GM21529 (cell line): ENCODE data around the gene FBXL15.

Source experiments
- ATAC-seq: cut with Tn5 transposase; IDR thresholded peaks from one replicate; pipeline ENCODE4 v1.9.1; 2021; ENCODE audit not compliant: unreplicated experiment

The FBXL15 gene

DNA sequence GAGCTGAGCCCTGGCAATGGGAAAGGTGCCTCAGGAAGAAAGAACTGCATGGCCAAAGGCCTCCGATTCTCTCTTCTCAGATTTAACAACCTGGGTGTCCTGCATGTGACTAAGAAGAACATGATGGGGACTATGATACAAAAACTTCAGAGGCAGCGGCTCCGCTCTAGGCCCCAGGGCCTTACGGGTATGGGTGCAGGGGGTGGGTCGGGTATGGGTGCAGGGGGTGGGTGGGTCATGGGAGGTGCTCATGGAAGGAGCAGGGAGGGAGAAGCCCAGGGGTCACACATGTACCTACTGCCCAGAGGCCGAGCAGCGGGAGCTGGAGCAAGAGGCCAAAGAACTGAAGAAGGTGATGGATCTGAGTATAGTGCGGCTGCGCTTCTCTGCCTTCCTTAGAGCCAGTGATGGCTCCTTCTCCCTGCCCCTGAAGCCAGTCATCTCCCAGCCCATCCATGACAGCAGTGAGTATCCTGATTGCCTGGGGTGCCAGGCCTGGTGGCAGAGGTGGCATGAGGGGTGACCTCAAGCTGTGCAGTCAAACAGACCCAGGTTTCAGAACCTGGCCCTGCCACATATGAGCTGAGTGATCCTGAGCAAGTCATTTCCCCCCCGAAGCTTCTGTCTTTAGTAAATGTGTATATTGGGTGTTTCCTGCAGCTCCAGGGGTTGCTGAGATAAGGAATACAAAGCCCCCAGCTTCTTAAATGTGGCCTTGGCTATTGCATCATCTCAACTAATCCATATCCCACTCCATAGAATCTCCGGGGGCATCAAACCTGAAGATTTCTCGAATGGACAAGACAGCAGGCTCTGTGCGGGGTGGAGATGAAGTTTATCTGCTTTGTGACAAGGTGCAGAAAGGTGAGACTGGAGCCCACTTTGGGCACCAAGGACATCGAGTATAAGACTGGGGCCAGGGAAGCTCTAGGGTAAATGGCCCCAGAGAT, 23.1 kb upstream of the FBXL15 start:
- no peak for ATAC-seq

DNA sequence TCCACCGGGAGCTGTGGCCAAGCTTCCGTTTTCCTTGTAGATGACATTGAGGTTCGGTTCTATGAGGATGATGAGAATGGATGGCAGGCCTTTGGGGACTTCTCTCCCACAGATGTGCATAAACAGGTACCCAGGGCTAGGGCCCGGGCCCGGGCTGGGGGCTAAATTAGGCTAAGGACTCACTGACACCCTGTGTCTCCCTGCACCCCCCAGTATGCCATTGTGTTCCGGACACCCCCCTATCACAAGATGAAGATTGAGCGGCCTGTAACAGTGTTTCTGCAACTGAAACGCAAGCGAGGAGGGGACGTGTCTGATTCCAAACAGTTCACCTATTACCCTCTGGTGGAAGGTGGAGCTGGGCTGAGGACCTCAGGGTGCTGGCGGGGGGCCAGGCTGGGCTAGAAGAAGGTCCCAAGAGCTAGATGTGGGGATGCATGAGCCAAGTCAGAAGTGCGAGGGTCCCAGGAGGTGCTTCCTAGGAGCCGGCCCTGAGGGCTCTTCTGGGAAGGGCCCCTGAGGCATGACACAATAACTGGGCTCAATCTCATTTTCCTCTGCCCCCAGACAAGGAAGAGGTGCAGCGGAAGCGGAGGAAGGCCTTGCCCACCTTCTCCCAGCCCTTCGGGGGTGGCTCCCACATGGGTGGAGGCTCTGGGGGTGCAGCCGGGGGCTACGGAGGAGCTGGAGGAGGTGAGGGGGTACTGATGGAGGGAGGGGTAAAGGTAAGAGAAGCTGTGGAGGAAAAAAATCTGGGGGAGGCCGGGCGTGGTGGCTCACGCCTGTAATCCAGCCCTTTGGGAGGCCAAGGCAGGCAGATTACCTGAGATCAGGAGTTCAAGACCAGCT, 22.2 kb upstream of the FBXL15 start:
- no peak for ATAC-seq

DNA sequence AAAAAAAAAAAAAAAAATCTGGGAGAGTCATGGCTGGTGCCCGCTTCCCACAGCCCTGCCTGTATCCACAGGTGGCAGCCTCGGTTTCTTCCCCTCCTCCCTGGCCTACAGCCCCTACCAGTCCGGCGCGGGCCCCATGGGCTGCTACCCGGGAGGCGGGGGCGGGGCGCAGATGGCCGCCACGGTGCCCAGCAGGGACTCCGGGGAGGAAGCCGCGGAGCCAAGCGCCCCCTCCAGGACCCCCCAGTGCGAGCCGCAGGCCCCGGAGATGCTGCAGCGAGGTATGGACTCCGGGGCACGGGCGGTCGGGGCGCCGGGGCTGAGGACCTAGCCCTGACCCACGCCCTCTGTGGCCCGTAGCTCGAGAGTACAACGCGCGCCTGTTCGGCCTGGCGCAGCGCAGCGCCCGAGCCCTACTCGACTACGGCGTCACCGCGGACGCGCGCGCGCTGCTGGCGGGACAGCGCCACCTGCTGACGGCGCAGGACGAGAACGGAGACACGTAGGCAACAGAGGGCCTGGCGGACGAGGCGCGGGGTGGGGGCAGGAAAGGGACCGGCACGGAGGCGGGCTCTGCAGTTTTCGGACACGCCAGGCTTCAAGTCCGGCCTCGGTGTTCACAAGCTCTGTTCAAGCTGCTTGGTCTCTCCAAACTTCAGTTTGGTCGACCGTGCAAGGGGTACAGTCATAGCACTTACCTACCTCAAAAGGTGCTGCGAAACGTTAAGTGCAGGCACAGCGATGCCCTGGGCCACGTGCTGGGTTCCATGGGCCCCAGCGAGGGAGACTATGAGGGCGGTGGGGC, 21.2 kb upstream of the FBXL15 start:
- ATAC-seq: peak; percentile 43

- no peak for ATAC-seq
These were observed 20.6 kb upstream of the FBXL15 start for GRCh38 chr10:102400076-102400475.

DNA sequence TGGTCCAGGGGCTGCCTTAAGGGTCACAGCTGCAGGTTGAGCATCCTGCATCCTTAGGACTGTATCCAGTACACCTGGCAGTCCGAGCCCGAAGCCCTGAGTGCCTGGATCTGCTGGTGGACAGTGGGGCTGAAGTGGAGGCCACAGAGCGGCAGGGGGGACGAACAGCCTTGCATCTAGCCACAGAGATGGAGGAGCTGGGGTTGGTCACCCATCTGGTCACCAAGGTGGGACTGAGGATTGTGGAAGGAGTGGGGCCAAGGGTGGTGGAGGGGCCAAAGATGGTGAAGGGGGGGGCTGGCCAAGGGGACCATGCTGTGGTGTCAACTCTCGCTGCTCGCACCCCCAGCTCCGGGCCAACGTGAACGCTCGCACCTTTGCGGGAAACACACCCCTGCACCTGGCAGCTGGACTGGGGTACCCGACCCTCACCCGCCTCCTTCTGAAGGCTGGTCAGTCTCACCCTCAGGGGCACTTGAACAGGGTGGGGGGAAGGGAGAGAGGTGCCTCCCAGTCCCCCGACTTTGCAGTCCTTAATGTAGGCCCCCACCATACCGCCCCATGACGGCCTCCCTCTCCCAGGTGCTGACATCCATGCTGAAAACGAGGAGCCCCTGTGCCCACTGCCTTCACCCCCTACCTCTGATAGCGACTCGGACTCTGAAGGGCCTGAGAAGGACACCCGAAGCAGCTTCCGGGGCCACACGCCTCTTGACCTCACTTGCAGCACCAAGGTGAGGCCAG, 19.9 kb upstream of the FBXL15 start:
- ATAC-seq: no peak

DNA sequence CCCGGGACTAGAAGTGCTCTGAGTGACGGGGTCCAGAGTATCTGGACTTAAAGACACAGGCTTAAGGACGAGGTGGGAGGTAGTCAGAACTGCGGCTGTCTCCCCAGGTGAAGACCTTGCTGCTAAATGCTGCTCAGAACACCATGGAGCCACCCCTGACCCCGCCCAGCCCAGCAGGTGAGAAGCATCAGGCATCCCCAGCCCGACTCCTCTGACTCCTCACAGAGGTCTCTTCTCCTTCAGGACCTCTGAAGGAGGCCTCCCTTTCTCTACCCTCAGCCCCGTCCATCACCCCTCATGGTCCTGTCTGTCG, 19.3 kb upstream of the FBXL15 start:
- ATAC-seq: no peak

DNA sequence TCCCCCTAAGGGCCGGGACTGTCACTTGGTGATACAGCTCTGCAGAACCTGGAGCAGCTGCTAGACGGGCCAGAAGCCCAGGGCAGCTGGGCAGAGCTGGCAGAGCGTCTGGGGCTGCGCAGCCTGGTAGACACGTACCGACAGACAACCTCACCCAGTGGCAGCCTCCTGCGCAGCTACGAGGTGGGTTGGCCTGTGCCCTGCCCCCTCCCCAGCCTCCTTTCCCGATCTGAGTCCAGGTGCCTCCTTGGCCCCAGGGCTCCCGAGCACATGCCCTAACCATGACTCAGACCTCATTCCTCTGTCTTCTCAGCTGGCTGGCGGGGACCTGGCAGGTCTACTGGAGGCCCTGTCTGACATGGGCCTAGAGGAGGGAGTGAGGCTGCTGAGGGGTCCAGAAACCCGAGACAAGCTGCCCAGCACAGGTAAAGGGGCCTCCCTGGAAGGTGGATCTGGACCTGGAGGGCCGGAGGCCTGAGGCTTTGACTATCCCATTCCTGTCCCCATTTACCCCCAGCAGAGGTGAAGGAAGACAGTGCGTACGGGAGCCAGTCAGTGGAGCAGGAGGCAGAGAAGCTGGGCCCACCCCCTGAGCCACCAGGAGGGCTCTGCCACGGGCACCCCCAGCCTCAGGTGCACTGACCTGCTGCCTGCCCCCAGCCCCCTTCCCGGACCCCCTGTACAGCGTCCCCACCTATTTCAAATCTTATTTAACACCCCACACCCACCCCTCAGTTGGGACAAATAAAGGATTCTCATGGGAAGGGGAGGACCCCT, 18.7 kb upstream of the FBXL15 start:
- no peak for ATAC-seq

- no peak for ATAC-seq
These were observed 18.1 kb upstream of the FBXL15 start for GRCh38 chr10:102402512-102402896.

DNA sequence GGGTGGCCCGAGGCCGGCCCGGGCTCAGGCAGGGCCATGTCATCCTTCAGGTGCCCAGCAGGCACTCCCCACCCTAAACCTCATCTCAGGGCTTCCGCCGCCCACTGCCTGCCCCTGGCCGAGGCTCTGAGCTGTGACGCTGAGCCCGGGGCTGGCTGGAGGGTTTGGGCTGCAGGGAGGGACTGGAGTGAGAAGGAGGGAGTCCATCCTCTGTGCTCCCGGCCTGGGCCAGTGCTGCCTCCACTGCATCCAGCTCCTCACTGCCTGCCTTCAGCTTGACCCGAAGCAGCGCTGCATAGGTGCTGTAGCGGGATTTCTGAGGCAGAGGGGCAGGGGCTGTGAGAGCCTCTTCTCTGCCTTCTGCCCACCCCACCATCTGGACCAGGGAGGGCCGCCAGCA, 17.5 kb upstream of the FBXL15 start:
- no peak for ATAC-seq

GRCh38 chr10:102404361-102405107, 16.1 kb upstream of the FBXL15 start:
- no peak for ATAC-seq

DNA sequence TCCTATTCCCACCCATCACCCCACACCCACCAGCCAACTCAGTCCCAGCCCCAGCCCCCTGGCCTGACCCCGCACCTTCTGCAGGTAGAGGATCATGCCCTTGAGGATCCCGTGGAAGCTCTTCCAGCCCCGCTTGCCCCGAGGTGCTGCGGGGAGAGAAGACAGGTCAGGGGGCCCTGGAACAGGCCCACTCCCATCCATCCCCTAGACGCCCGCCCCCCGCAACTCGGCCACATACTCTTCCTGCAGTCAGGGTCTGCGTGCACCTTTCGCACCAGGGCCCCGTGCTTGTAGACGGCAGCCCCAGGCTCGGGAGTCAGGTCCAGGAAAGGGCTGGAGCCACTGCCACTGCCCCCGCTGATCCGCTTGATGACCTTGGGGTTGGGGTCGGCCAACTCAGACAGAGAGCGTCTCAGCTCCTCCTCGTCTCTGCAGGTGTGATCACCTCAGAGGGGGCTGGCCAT, 15.5 kb upstream of the FBXL15 start:
- no peak for ATAC-seq

DNA sequence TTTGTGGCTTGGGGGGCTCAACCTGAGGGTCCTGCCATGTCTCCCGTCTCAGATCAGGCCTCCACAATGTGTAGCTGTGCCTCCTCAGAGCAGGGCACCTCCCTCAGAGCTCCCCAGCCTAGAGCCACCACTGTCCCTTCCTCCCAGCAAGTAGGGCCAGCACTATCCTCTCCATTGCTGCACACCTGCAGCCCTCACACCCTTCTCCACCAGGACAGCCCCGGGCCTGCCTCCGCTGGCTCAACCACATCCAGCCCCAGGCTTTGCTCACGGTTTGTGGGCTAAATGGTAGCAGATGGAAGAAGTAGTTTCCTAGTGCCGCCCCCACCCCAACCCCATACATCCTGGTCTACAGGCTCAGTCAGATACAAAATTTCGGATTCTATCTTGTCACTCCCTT, 15.0 kb upstream of the FBXL15 start:
- no peak for ATAC-seq

- ATAC-seq: no peak
These were observed 13.8 kb upstream of the FBXL15 start for GRCh38 chr10:102406815-102407214.

DNA sequence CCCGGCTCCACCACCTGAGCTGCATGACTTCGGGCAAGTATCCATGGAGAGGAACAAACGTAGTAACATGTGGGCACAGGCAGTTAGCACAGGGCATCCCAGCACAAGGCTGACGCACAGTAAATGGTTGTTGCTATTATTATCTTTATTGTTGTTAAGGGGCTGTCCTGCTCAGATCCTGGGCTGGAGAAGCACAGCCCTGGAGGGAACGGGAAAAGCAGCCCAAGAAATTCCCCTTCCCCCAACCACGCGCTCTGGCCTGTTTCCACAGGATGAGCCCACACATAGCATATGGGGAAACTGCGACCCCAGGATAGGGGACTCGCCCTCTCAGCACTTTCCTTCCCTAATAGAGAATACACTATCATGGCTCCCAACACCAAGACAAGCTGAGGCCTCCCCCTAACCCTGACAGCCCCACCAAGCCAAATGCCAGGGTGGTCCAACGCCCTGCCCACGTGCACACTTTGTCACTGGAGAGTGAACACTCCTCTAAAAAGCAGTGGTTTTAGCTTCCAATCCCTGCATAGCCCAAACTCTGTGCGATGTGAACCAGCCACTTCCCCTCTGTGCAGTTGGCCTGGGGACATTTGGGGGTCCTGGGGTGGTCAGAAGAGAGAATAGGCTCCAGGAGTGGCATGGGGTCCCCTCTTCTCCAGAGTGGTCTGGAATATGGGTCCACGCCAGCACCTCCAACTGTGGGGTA, 13.1 kb upstream of the FBXL15 start:
- no peak for ATAC-seq

DNA sequence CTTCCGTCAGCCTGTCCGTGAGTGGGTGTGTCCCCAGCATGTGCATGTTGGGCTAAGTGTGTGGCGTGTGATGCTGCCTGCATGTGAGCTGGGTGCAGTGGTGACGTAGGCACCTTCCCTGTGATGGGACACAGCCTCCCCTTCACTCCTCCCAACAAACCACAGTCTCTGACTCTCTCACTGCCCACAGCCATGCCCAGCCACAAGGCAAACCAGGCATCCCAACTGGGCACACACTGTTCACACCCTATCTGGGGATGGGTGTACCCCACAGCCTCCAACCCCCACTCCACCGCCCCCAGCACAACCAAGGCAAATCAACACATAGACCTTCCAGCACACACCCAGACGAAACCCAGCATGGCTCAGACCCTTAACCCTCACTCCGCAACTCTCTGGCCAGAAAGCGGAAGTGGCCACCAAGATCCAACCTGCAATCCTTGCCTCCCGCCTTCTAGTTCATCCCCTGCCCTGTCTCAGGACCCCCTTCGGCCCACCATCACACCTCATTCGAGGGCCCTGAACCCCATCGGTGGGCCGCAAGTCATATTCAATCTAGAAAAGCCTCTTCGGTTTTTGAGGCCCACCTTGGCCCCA, 12.4 kb upstream of the FBXL15 start:
- ATAC-seq: no peak

DNA sequence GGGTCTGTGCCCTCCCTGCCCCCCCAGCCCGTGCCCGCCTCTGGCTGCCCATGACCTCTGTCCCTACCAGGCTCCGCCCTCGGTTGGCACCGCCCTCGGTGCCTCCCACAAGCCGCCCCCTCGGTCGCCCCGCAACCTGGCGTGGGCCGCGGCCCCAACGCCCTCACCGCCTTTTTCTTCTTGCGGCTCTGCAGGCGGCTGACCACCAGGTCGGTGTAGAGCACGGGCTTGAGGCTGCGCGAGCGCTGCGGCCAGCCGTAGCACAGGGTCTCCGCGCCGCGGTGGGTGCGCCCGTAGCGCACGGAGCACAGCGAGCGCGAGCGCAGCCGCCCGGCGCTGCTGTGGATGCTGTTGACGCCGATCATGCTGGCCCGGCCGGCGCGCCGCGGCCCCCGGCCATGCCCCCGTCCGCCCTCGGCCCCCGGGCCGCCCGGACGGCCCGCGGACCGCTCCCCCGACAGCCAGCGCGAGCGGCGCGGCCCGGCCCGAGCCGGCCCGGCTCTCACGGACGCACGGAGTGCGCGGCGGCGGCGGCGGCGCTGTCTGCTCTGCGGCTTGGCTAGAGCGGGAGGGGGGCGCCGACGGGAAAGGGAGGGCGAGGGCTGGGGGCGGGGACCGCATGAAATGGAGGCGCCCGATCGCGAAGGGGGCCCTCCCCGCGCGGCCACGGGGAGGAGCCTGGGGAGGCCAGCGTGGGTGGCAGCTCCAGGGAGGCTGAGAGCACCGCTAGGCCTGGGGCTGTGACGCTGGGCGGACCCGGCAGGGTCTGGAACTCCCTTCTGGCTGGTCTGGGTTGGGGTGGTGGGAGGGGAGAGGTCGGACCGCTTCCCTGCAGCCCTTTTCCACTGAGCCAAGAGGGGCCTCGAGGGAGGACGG, 11.7 kb upstream of the FBXL15 start:
- ATAC-seq: no peak
